Measurements from ENCODE around the gene C2orf69.

GRCh38 chr2:199896617-199897016 lies 14.5 kb upstream of the C2orf69 start:
- TF ChIP-seq CTCF (IDR thresholded peaks at IDR 0.05): no peak
- TF ChIP-seq POLR2A (IDR thresholded peaks at IDR 0.05): no peak

Data from testis (tissue), 2 donors.